ENCODE results near the gene ICA1. TPM values are rescaled to one million over a fixed set of nuclear protein-coding genes. Genes with fewer than 3 reads are reported as not detected.
"Not testable (repeated sequence)": the region's sequence is repeated elsewhere in the genome, so short reads cannot be mapped to it uniquely, and the experiment has no call there.

The ICA1 gene
- polyA plus RNA-seq, 1 experiment, result not detected

- TF ChIP-seq CTCF (IDR thresholded peaks at IDR 0.05; ENCODE audit: low read depth, low read length), result no peak
- H3K9me3 ChIP-seq (ENCODE audit: control insufficient read depth, insufficient read depth, low read length), result no peaks in the 10 kb centered on the region
- POLR2A ChIA-PET, result no interaction called here
- H3K4me3 ChIP-seq (ENCODE audit: low read depth, low read length), result no peak overlapping the region
- CTCF ChIA-PET, result no interaction called here
- H3K27me3 ChIP-seq (ENCODE audit: control insufficient read depth, insufficient read depth, low read length), result peaks cover 3% of the 10 kb centered on the region
- no peak for DNase-seq (ENCODE audit: low read depth, low spot score)
- H3K27ac ChIP-seq (ENCODE audit: low read depth, low read length), result no peak overlapping the region
Measured at GRCh38 chr7:8109196-8110022, 152.6 kb downstream of the ICA1 start.

DNA sequence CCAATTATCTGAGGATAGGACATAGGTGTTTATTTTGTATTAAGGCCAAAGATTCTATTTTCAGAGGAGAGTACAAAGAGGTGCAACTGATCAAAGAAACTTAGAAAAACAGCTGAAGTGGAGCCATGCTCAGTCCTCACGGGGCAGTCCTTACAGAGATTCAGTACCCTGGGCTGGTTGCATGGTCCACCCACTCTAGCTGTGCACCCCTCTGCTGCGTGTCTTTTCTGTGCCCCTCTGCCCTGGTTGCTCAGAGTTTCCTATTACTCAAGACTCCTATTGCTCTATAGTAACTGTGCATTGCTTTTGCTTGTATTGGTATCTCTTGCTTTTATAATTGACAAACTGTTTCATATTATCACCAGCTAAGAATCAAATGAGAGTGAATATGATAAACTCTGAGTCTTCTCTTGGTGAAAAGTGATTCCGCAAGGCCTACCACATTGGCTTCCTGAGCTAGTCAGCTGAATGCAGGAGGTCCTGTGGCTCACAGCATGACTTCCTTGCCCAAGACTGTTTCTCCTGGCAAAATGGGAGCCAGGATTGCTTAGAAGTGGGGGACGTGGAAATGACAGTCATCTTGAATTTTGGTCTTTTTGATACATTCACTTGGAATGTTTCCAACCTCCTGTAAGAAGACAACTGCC lies 156.4 kb downstream of the ICA1 start:
- ChIA-PET POLR2A (no interaction called here), CTCF (no interaction called here)
- no peak overlapping the region for H3K4me3 ChIP-seq (ENCODE audit: low read depth, low read length)
- no peak overlapping the region for H3K27ac ChIP-seq (ENCODE audit: low read depth, low read length)
- no peak for DNase-seq (ENCODE audit: low read depth, low spot score)
- no peaks in the 10 kb centered on the region for H3K27me3 ChIP-seq (ENCODE audit: control insufficient read depth, insufficient read depth, low read length)
- no peak for TF ChIP-seq CTCF (IDR thresholded peaks at IDR 0.05; ENCODE audit: low read depth, low read length)
- H3K9me3 ChIP-seq (ENCODE audit: control insufficient read depth, insufficient read depth, low read length), result no peaks in the 10 kb centered on the region

DNA sequence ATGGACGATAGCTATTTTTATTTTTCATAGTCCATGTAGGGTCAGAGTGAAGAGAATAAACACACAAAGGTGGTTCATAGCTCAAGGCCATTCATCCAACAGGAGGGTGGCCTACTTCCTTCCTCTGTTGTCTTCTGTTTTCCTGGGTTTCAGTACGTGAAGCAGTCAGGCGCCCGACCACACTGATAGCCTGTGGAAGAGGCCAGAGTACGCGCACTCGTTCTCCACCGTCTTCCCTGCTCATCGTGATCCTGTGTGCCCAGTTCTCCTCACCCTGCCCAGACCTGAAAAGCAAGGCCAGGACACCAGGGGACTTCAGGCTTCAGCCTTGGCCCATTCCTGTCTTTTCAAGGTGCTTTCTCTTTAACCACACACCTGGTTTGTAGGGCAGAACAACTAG lies 158.7 kb downstream of the ICA1 start:
- DNase-seq (ENCODE audit: low read depth, low spot score), result no peak
- Histone ChIP-seq H3K4me3 (ENCODE audit: low read depth, low read length) (no peak overlapping the region), H3K27ac (ENCODE audit: low read depth, low read length) (no peak overlapping the region), H3K27me3 (ENCODE audit: control insufficient read depth, insufficient read depth, low read length) (no peaks in the 10 kb centered on the region), H3K9me3 (ENCODE audit: control insufficient read depth, insufficient read depth, low read length) (no peaks in the 10 kb centered on the region)
- TF ChIP-seq CTCF (IDR thresholded peaks at IDR 0.05; ENCODE audit: low read depth, low read length), result no peak
- POLR2A ChIA-PET, result no interaction called here
- CTCF ChIA-PET, result no interaction called here

DNA sequence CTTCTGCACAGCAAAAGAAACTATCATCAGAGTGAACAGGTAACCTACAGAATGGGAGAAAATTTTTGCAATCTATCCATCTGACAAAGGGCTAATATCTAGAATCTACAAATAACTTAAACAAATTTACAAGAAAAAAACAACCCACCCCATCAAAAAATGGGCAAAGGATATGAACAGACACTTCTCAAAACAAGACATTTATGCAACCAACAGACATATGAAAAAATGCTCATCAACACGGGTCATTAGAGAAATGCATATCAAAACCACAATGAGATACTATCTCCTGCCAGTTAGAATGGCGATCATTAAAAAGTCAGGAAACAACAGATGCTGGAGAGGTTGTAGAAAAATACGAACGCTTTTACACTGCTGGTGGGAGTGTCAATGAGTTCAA lies 160.7 kb downstream of the ICA1 start:
- H3K27ac ChIP-seq (ENCODE audit: low read depth, low read length); DNase-seq (ENCODE audit: low read depth, low spot score); H3K27me3 ChIP-seq (ENCODE audit: control insufficient read depth, insufficient read depth, low read length); CTCF ChIA-PET; H3K4me3 ChIP-seq (ENCODE audit: low read depth, low read length); H3K9me3 ChIP-seq (ENCODE audit: control insufficient read depth, insufficient read depth, low read length); POLR2A ChIA-PET: not testable (repeated sequence)

DNA sequence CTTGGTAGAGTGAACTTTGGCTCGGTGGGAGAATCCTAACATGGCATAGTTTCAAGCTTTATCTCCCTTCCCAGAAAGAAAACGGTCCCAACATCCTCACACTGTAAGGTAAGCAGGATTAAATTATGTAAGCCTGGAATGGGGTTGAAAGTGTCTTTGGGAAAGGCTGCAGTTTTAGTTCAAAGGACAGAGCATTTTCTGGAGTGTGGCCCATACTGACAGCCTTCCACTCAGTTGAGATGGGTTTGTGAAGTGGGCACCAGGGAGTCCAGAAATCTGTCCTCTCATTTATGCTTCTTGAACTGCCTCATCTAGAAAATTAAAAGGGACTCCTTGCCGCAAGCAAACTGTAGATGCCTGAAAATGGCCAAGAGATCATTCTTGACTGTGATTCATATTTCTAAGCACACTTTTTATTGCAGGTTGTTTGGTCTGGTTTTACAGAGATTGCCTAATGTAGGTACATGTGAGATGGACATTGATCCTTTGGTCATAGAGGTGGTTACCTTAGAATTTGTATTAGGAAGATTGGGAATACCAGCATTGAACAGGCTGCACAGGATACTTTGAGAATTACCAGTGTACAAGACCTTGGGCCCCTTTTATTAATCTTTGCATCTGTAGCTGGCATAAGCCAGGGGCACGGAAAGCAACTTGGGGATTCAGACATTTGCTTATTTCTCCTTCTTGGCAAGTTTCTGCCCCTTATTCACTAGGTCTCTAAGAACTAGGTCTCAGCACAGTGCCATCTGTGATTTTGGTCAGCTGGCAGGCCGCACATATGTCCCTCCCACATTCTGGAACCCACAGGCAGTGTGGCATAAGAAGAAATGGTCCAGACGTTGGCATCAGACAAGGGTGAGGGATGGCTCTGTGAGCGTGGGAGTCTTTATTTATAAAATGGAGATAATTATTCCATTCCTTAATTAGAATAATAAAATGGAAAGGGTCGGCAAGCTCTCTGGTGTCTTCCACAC lies 167.5 kb downstream of the ICA1 start:
- DNase-seq (ENCODE audit: low read depth, low spot score), result no peak
- no peaks in the 10 kb centered on the region for H3K27me3 ChIP-seq (ENCODE audit: control insufficient read depth, insufficient read depth, low read length)
- ChIA-PET POLR2A (no interaction called here), CTCF (no interaction called here)
- H3K27ac ChIP-seq (ENCODE audit: low read depth, low read length), result no peak overlapping the region
- no peaks in the 10 kb centered on the region for H3K9me3 ChIP-seq (ENCODE audit: control insufficient read depth, insufficient read depth, low read length)
- no peak for TF ChIP-seq CTCF (IDR thresholded peaks at IDR 0.05; ENCODE audit: low read depth, low read length)
- H3K4me3 ChIP-seq (ENCODE audit: low read depth, low read length), result no peak overlapping the region
